Astrocyte of the spinal cord (primary cell): ENCODE data around the gene NFX1.
"Not testable (repeated sequence)": the region's sequence is repeated elsewhere in the genome, so short reads cannot be mapped to it uniquely, and the experiment has no call there.

Experiments
- DNase-seq: peaks from one replicate; pipeline ENCODE4 v3.0.0; 2011; ENCODE audit warnings: low read depth, low spot score
- H3K4me3 ChIP-seq: 2 replicates; pipeline ENCODE4 v1.5.1; 2011; ENCODE audit warnings: low read depth, mild to moderate bottlenecking, low read length, moderate library complexity
- CTCF ChIP-seq: IDR thresholded peaks from 2 replicates; pipeline ENCODE4 v1.5.1; 2012; ENCODE audit warnings: low read depth, mild to moderate bottlenecking, low read length, inconsistent platforms
- in situ Hi-C: cut with HindIII; loops from 2 replicates; pipeline ENCODE4 v1.10.0; 2017; ENCODE audit warnings: low sequenced_read_pairs

NFX1 gene

GRCh38 chr9:33364127-33364526 lies 73.8 kb downstream of the NFX1 start:
- in situ Hi-C loops = no loop called here
- no peak for TF ChIP-seq CTCF
- DNase-seq = no peak
- H3K4me3 ChIP-seq = no peak overlapping the region

GRCh38 chr9:33364814-33365213 lies 74.5 kb downstream of the NFX1 start:
- H3K4me3 ChIP-seq, in situ Hi-C loops, DNase-seq: not testable (repeated sequence)

GRCh38 chr9:33366979-33367480 lies 76.7 kb downstream of the NFX1 start:
- in situ Hi-C loops = no loop called here
- no peak for TF ChIP-seq CTCF
- no peak for DNase-seq

GRCh38 chr9:33372900-33373299 lies 82.6 kb downstream of the NFX1 start:
- in situ Hi-C loops = no loop called here
- no peak for TF ChIP-seq CTCF

More at GRCh38 chr9:33366979-33367480, 76.7 kb downstream of the NFX1 start:
- no peak overlapping the region for H3K4me3 ChIP-seq

GRCh38 chr9:33374190-33374589 lies 83.9 kb downstream of the NFX1 start:
- no peak for DNase-seq
- no peak for TF ChIP-seq CTCF
- in situ Hi-C loops = no loop called here

More at GRCh38 chr9:33372900-33373299, 82.6 kb downstream of the NFX1 start:
- no peak for DNase-seq
- no peak overlapping the region for H3K4me3 ChIP-seq

GRCh38 chr9:33374634-33375237 lies 84.4 kb downstream of the NFX1 start:
- DNase-seq = peak; percentile 81
- peak; percentile 95 for TF ChIP-seq CTCF
- in situ Hi-C loops = no loop called here
- H3K4me3 ChIP-seq = no peak overlapping the region

More at GRCh38 chr9:33374190-33374589, 83.9 kb downstream of the NFX1 start:
- H3K4me3 ChIP-seq = no peak overlapping the region

- TF ChIP-seq CTCF = no peak
- H3K4me3 ChIP-seq = no peak overlapping the region
- no peak for DNase-seq
Measured at GRCh38 chr9:33375238-33375840, 85.0 kb downstream of the NFX1 start.

More at GRCh38 chr9:33375238-33375840, 85.0 kb downstream of the NFX1 start:
- in situ Hi-C loops = no loop called here
